Measurements from ENCODE around the gene NIBAN1.
"Not testable (repeated sequence)": the region's sequence is repeated elsewhere in the genome, so short reads cannot be mapped to it uniquely, and the experiment has no call there.

Gene NIBAN1

DNA sequence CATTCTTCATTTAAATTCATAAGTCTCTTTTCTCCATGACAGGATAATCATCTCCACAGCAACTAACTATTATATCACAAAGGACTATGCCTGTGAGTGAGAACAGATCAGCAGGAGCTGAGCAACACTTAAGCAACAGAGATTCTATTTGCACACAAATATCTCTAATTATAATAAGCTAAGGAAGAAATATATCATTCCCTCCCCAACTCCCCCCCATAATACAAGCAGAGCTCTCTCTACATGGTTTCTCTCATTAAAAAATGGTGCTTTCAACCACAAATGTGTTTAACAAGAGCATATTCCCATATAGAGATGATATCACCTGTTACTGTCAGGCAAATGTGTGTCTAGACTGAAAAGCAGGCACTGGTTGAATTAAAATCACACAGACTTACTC is 34.5 kb upstream of the NIBAN1 start:
- H3K4me3 ChIP-seq (ENCODE audit: low read length), result no peak overlapping the region
- TF ChIP-seq, protein P1, sequence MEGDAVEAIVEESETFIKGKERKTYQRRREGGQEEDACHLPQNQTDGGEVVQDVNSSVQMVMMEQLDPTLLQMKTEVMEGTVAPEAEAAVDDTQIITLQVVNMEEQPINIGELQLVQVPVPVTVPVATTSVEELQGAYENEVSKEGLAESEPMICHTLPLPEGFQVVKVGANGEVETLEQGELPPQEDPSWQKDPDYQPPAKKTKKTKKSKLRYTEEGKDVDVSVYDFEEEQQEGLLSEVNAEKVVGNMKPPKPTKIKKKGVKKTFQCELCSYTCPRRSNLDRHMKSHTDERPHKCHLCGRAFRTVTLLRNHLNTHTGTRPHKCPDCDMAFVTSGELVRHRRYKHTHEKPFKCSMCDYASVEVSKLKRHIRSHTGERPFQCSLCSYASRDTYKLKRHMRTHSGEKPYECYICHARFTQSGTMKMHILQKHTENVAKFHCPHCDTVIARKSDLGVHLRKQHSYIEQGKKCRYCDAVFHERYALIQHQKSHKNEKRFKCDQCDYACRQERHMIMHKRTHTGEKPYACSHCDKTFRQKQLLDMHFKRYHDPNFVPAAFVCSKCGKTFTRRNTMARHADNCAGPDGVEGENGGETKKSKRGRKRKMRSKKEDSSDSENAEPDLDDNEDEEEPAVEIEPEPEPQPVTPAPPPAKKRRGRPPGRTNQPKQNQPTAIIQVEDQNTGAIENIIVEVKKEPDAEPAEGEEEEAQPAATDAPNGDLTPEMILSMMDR (conservative IDR thresholded peaks at IDR 0.05; ENCODE audit: low read length), result no peak
- DNase-seq (ENCODE audit: low read depth), result no peak

DNA sequence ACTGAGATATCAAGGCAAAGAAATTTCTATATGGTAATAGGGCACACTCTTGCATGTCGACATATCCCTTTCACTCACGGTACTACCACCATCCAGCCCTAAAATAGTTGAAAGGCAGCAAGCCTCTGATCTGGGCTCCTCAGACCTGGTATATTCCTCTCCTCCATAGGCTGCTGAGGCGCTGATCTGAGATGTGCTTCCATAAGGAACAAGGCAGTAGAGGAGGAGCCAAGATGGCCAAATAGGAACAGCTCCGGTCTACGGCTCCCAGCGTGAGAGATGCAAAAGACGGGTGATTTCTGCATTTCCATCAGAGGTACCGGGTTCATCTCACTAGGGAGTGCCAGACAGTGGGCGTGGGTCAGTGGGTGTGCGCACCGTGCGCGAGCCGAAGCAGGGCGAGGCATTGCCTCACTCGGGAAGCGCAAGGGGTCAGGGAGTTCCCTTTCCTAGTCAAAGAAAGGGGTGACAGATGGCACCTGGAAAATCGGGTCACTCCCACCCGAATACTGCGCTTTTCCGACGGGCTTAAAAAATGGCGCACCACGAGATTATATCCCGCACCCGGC is 27.1 kb upstream of the NIBAN1 start:
- not testable (repeated sequence) for H3K4me3 ChIP-seq (ENCODE audit: low read length)

DNA sequence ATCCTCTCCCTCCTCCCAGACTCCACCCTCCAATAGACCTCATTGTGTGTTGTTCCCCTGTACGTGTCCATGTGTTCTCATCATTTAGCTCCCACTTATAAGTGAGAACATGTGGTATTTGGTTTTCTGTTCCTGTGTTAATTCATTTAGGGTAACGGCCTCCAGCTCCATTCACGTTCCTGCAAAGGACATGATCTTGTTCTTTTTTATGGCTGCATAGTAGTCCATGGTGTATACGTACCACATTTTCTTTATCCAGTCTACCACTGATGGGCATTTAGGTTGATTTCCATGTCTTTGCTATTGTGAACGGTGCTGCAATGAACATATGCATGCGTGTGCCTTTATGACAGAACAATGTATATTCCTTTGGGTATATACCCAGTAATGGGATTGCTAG is 25.7 kb upstream of the NIBAN1 start:
- H3K4me3 ChIP-seq (ENCODE audit: low read length); DNase-seq (ENCODE audit: low read depth): not testable (repeated sequence)

More for the DNA sequence above, 27.1 kb upstream of the NIBAN1 start:
- not testable (repeated sequence) for DNase-seq (ENCODE audit: low read depth)

DNA sequence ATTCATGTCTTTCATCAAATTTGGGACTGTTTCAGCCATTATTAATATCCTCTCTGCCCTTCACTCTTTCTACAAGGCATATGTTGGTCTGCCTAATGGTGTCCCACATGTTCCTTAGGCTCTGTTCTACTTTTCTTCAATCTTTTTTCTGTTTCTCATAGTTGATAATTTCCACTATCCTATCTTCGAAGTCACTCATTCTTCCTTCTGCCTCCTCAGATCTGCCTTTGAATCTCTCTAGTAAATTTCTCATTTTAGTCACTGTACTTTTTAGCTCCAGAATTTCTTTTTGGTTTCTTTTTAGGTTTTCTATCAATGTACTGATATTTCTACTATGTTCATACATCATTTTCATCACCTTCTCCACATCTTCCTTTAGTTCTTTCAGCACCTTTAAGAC is 20.0 kb upstream of the NIBAN1 start:
- DNase-seq (ENCODE audit: low read depth), result no peak
- H3K4me3 ChIP-seq (ENCODE audit: low read length), result no peak overlapping the region
- TF ChIP-seq, protein P1 (conservative IDR thresholded peaks at IDR 0.05; ENCODE audit: low read length), result no peak

DNA sequence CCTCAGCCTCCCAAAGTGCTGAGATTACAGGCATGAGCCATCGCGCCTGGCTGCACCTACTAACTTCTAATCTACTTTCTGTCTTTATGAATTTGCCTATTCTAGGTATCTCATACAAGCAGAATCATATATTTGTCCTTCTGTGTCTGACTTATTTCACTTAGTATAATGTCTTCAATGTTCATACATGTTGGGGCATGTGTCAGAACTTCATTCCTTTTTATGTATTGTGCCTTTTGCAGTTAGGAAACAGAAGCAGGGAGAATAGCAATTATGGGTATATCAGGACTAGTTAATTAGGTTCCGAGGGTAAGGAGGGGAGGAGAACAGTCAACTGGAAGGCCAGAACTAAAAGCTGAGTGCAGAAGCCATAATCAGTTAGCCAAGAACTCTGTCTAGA is 18.0 kb upstream of the NIBAN1 start:
- no peak overlapping the region for H3K4me3 ChIP-seq (ENCODE audit: low read length)
- no peak for DNase-seq (ENCODE audit: low read depth)
- TF ChIP-seq, protein P1 (conservative IDR thresholded peaks at IDR 0.05; ENCODE audit: low read length), result no peak

DNA sequence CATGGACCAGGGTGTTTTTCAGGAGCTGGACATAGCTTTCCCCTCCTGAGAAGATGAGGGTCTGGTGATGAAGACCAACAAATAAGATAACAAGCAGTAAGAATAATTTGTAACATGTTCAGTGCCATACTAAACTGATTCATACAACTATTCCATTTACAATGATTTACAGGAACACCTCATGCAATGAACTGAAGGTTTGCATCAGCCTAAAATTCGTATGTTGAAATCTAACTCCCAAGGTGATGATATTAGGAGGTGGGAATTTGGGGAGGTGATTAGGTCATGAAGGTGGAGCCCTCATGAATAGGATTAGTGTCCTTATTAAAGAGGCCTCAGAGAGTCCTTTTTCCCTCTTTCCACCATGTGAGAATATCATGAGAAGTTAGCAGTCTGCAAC is 15.9 kb upstream of the NIBAN1 start:
- DNase-seq (ENCODE audit: low read depth), result no peak
- TF ChIP-seq, protein P1 (conservative IDR thresholded peaks at IDR 0.05; ENCODE audit: low read length), result no peak
- H3K4me3 ChIP-seq (ENCODE audit: low read length), result no peak overlapping the region

DNA sequence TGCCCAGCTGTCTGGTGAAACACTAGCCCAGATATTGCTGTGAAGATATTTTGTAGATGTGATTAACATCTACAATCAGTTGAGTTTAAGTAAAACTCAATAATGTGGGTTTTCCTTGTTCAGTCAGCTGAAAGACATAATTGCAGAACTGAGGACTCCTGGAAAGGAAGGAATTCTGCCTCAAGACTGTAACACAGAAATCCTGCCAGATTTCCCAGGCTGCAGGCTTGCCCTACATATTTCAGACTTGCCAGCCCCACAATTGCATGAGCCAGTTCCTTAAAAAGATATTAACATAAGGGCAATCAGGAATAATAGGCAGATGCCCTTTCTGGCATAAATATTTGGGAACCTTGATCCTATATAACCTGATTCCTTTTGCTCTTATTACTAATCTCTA is 14.2 kb upstream of the NIBAN1 start:
- TF ChIP-seq, protein P1 (conservative IDR thresholded peaks at IDR 0.05; ENCODE audit: low read length), result no peak
- DNase-seq (ENCODE audit: low read depth), result peak; percentile 34
- no peak overlapping the region for H3K4me3 ChIP-seq (ENCODE audit: low read length)

DNA sequence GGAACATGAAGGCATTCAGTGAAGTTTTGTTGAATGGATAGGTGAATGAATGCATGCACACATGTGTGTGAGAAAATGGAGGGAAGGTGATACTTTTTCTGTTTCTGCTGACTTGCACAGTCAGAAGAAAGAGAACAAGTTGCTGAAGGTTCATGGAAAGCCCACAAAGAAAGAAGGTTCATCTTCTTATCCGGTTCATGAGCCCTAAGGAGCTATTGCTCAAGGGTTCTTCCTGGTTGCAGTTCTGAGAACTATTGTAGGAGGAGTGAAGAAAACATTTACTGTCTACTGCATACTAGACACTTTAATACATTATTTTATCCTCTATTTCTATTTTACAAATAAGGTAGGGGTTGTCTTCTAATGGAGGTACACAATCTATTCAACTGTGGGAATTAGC is 13.4 kb upstream of the NIBAN1 start:
- DNase-seq (ENCODE audit: low read depth), result no peak
- TF ChIP-seq, protein P1 (conservative IDR thresholded peaks at IDR 0.05; ENCODE audit: low read length), result no peak

More for the DNA sequence above, 13.4 kb upstream of the NIBAN1 start:
- H3K4me3 ChIP-seq (ENCODE audit: low read length), result no peak overlapping the region
